Activated T-helper 2 cell treated with anti-CD3 and anti-CD28 coated beads, Interferon-gamma antibody, Interleukin-2, Interleukin-4, amounts not matched to agents 10 μg/mL and 5 μg/mL and 100 μg/mL, durations not matched to agents 14 hours and 24 hours and 36 hours (primary cell): Measurements from ENCODE around the gene SIL1. TPM values are rescaled to one million over a fixed set of nuclear protein-coding genes. Genes with fewer than 3 reads are reported as not detected.

Experiments used
- DNase-seq: peaks from one replicate; pipeline ENCODE4 v3.0.0; 2021; ENCODE audit warnings: low spot score
- H3K27ac Mint-ChIP-seq: one replicate; pipeline ENCODE4 v1.8.0; 2021; ENCODE audit warnings: mixed read lengths
- H3K27me3 Mint-ChIP-seq: one replicate; pipeline ENCODE4 v1.8.0; 2021; ENCODE audit warnings: low read depth, mixed read lengths
- H3K36me3 Mint-ChIP-seq: one replicate; pipeline ENCODE4 v1.8.0; 2021; ENCODE audit warnings: low read depth, mixed read lengths
- H3K4me1 Mint-ChIP-seq: one replicate; pipeline ENCODE4 v1.8.0; 2021; ENCODE audit warnings: low read depth, mixed read lengths
- H3K4me3 Mint-ChIP-seq: one replicate; pipeline ENCODE4 v1.8.0; 2021; ENCODE audit warnings: low read depth, mild to moderate bottlenecking, moderate library complexity, mixed read lengths
- H3K9me3 Mint-ChIP-seq: one replicate; pipeline ENCODE4 v1.8.0; 2021; ENCODE audit warnings: mixed read lengths
- intact Hi-C: fragments of 100-400 bp; cut with micrococcal nuclease; formaldehyde crosslinking; loops from one replicate; pipeline ENCODE4 v1.15.1; 2023
- total RNA-seq: library from RNA; stranded (reverse); gene quantifications from 2 replicates; pipeline ENCODE4 v1.2.3, GENCODE V29; 2022

Gene SIL1
- total RNA-seq, 1 donor from 2014 or later = 31.1 TPM

DNA sequence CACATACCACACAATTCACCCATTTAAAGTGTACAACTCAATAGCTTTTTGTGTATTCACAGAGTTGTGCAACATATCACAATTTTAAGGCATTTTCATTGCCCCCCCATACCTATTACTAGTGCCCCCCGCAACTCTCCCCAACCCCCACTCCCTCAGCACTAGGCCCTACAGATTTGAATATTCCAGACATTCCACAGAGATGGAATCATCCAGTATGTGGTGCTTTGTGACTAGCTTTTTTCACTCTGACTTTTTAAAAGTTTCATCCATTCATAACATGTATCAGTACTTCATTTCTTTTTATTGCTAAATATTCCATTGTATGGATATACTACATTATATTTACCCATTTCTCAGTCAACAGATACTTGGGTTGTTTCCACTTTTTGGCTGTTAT lies 220.1 kb downstream of the SIL1 start:
- no peak for DNase-seq
- Mint-ChIP-seq H3K4me1 (peaks cover 56% of the 10 kb centered on the region), H3K27ac (no peak overlapping the region), H3K9me3 (no peaks in the 10 kb centered on the region), H3K4me3 (no peak overlapping the region), H3K36me3 (peaks cover 2% of the 10 kb centered on the region), H3K27me3 (no peaks in the 10 kb centered on the region)
- intact Hi-C loops = no loop called here

DNA sequence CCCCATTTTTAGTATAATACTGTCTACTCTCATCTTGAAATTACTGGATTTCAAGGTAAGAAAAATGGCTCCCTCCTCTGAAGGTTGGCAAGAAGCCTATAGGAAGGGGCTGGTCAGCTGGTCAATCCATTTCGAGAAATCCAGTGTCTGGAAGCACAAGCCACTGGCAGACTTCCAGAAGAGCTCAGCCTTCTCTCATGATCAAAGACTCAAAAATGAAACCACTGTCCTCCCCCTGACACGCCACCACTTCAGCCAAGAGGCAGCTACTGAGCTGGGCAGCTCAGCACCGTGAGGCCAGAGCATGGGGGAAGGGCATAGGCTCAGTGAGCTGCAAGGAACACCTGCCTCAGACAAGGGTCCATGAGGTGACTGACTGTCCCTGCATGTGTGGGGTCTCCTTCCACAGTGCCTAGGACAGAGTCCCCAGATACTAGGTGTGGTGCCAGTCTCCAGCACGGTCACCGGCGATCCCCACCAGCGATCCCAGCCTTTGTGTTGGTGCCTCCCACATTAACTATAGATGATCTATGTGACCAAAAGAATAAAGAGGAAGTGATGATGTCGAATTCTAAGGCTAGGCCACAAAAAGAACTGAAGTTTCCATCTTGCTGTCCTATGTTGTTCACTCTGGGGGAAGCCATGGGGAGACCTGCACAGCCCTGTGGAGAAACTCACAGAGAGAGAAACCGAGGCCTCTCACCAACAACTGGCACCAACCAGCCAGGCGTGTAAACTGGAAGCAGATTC lies 222.9 kb downstream of the SIL1 start:
- Mint-ChIP-seq H3K4me1 (peaks cover 35% of the 10 kb centered on the region), H3K27me3 (no peaks in the 10 kb centered on the region), H3K27ac (no peak overlapping the region), H3K9me3 (no peaks in the 10 kb centered on the region), H3K4me3 (no peak overlapping the region), H3K36me3 (peaks cover 2% of the 10 kb centered on the region)
- no peak for DNase-seq
- intact Hi-C loops = no loop called here

DNA sequence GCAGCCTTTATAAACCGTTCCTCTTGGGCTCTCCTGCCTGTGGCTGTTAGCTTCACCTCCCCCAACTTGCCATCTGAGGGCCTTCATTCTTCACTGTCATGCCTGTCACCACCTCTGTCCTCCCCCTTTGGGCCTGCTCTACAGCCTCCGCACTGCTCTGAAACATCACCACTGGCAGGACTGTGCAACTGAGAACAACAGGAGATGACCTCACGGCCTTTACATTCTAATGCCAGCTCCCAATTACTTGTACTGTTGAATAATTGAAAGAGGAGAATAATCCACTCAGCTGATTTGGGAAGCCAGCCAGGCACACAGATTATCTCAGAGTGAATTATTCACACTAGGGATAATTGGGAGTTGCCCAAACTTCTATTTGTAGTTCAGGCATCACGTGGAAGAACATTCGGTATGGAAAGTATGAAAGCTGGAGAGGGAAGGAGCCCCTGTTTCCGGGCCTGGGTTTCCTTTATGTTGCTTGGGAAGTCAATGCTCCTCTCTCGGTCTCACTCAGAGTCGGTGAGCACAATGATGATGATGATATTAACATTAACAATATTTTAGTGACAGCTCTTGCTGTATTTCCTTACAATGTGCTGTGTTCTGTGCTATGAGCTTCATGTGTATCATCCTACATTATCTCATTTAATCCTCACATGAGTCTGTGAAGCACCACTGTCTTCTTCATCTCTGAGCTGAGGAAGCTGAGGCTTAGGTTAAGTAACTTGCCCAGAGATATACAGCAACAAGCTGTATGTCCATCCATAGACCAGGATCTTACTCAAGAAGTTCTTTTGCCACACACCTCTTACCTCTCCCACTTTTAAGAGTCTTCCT lies 223.7 kb downstream of the SIL1 start:
- H3K36me3 Mint-ChIP-seq = peaks cover 2% of the 10 kb centered on the region
- H3K4me1 Mint-ChIP-seq = peaks cover 27% of the 10 kb centered on the region
- intact Hi-C loops = no loop called here
- H3K4me3 Mint-ChIP-seq = no peak overlapping the region
- no peak overlapping the region for H3K27ac Mint-ChIP-seq
- H3K9me3 Mint-ChIP-seq = no peaks in the 10 kb centered on the region
- DNase-seq = no peak
- H3K27me3 Mint-ChIP-seq = no peaks in the 10 kb centered on the region

DNA sequence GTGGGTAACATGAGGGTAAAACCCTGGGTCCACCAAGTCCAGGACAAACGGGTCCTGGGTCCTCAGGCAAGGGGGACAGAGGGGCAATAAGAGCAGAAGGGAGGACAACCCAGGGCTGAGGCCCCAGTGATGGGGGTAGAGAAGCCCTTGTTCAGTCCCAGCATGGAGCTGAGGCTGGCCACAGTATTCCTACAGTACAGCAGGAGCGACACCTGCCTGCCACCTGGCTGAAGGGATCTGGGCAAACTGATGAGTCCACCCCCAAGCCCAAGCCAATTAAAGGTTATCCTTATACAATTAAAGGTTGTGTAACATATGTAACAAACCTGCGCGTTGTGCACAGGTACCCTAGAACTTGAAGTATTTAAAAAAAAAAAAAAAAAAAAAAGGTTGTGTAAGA lies 225.3 kb downstream of the SIL1 start:
- H3K4me1 Mint-ChIP-seq = peaks cover 19% of the 10 kb centered on the region
- H3K4me3 Mint-ChIP-seq = no peak overlapping the region
- H3K27ac Mint-ChIP-seq = no peak overlapping the region
- intact Hi-C loops = no loop called here
- DNase-seq = no peak
- no peaks in the 10 kb centered on the region for H3K9me3 Mint-ChIP-seq
- no peaks in the 10 kb centered on the region for H3K36me3 Mint-ChIP-seq
- H3K27me3 Mint-ChIP-seq = no peaks in the 10 kb centered on the region

DNA sequence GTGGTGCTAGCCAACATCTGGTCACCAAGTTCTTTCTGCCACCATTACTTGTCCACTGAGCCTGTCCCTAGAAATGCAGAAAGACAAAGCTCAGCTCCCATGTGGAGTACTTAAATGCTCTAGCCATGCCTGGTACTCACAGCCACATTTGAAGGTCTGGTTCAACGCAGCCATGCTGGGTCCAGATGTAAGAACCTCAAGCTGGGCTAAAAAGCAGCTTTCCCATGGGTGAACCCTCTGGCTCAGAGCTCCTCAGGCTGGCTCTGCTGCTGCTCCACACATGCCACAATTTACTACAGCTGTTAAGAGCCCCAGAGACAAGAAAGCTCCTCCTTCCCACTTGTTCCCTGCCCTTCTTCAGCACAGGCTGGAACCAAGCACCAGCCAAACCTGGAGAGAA lies 225.9 kb downstream of the SIL1 start:
- Mint-ChIP-seq H3K27ac (no peak overlapping the region), H3K4me3 (no peak overlapping the region), H3K4me1 (peaks cover 14% of the 10 kb centered on the region), H3K36me3 (no peaks in the 10 kb centered on the region), H3K9me3 (no peaks in the 10 kb centered on the region), H3K27me3 (no peaks in the 10 kb centered on the region)
- no peak for DNase-seq
- intact Hi-C loops = no loop called here

DNA sequence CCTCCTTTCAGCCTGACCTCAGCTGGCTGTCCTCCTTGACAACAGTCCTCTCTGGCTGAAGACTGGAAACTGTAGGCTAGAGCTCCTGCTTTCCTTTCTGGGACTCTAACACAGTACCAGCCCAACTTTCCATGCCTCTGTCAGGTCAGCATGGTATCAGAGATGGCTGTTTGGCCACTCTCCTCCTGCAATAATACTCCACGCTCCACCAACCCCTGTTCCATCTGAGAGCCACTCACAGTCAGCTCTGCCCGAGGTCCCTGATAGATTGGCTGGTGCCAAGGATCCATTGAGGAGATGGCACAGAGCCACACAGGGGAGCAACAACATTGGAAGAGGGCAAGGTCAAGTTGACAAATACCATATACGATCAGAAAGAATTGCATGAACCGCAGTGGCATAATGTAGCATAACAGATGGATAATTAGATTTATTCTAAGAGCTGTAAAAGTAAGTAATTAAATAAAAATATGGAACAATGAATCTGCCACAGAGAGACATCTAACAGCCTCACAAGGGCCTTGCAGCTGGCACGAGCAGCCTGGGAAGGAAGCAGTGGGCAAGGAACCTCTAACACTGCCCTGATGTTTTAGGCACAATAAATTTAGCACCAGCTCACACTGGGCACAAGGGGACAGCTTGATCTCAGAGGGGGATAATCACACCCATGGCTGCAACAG lies 228.7 kb downstream of the SIL1 start:
- Mint-ChIP-seq H3K27me3 (no peaks in the 10 kb centered on the region), H3K4me3 (no peak overlapping the region), H3K4me1 (peaks cover 2% of the 10 kb centered on the region), H3K36me3 (no peaks in the 10 kb centered on the region), H3K27ac (no peak overlapping the region), H3K9me3 (no peaks in the 10 kb centered on the region)
- intact Hi-C loops = no loop called here
- DNase-seq = no peak

DNA sequence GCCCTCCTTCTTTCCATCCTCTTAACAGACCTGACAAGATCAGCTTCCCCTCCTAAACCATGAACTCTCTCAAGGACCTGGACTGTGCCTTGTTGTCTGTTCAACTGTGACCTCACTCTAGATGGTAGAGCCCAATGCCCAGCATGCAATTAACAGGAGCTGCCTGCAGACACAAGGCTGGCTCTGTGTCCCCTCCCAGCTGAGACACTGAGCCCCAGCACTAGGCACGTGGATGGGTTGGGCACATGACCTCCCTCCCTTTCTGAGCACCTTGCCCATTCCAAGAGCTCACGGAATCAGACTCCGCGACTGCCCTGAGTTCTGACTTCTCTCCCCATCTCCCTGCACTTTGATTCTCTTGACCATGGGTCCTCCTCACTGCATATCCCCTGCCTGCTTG lies 229.6 kb downstream of the SIL1 start:
- DNase-seq = no peak
- no peak overlapping the region for H3K4me3 Mint-ChIP-seq
- intact Hi-C loops = no loop called here
- H3K4me1 Mint-ChIP-seq = no peaks in the 10 kb centered on the region
- no peaks in the 10 kb centered on the region for H3K36me3 Mint-ChIP-seq
- H3K27ac Mint-ChIP-seq = no peak overlapping the region
- no peaks in the 10 kb centered on the region for H3K27me3 Mint-ChIP-seq
- H3K9me3 Mint-ChIP-seq = no peaks in the 10 kb centered on the region

DNA sequence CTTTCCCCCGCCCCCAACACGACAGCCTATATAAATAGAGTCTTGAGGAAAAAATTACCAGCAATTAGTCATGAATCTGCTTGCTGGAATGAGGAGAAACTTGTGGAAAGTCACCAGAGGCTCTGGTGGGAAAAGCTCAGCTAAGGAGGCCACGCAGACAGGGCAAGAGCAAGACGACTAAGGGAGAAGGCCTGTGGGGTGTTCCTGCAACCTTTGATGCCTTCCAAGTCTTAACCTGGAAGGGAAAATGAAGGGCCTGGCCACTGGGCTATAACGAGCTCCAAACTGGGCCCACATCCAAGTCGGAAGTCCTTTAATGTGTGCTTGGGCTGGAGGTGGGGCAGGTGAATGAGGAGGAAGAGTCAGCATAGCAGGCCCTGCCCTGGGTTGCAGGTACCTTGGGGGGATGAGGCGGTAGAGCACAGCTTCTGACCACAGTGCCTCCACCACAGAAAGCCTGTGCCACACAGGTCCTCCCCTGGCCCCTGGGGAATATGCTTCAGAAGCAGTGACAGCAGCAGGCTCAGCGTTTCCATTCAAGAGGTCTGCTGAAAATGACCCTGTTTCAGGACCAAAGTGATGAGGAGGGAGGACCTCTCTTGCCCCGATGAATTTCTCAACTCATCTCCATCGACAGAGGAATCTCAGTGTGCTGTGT lies 230.2 kb downstream of the SIL1 start:
- Mint-ChIP-seq H3K27ac (no peak overlapping the region), H3K9me3 (no peaks in the 10 kb centered on the region), H3K4me3 (no peak overlapping the region), H3K27me3 (no peaks in the 10 kb centered on the region), H3K36me3 (no peaks in the 10 kb centered on the region), H3K4me1 (no peaks in the 10 kb centered on the region)
- intact Hi-C loops = no loop called here
- DNase-seq = no peak

DNA sequence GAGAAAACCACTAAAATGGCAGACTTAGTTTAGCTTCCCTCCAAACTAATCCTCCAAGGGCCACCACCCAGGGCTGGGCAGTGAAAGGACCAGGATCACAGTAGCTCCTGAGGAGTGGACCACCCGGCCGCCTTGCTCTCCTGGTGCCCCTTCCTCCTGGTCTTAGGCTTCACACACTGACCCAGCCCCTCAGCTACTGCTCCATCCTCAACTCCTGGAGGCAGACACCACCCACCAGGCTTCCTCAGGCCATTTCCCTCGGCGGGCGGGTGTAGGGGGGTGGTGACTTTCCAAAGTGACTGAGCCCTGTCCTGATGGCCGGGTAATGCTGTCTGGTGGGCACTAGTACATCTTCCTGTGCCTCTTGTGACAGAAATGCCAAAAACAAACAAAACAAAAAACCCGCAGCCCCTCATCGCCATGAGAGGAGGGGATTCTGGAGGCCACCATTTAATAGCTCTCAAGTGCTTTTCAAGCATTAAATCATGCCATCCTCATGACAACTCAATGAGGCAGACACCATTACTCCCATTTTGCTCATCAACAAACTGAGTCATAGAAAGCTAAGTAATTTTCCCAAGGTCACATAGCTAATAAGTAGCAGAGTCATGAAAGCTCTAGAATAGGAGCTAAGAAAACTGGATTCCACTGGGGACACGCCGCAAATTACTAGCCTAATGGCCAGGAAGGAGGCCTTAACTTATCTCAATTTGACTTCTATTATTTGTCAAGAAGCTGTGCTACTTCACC lies 231.8 kb downstream of the SIL1 start:
- no peaks in the 10 kb centered on the region for H3K4me1 Mint-ChIP-seq
- no peaks in the 10 kb centered on the region for H3K36me3 Mint-ChIP-seq
- no peaks in the 10 kb centered on the region for H3K27me3 Mint-ChIP-seq
- intact Hi-C loops = no loop called here
- no peak overlapping the region for H3K4me3 Mint-ChIP-seq
- DNase-seq = no peak
- H3K9me3 Mint-ChIP-seq = no peaks in the 10 kb centered on the region
- no peak overlapping the region for H3K27ac Mint-ChIP-seq

DNA sequence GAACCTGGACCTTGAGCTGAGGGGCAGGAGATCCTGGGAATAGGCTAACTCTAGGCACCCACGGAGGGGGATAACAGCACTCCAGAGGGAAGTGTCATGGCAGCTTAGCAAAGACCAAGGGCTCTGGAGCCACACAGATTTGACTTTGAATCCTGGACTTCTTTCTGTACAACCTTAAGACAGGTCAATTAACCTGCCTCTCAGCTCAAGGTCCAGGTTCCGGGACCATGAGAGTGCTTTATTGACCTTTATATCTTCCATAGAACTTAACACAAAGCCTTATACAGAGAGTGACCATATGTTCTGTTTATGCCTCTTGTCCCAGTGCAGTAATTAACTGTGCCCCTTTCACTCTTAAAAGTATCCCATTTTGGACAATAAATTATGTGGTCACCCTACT lies 232.5 kb downstream of the SIL1 start:
- Mint-ChIP-seq H3K9me3 (no peaks in the 10 kb centered on the region), H3K4me1 (no peaks in the 10 kb centered on the region), H3K27me3 (no peaks in the 10 kb centered on the region), H3K27ac (no peak overlapping the region), H3K4me3 (no peak overlapping the region), H3K36me3 (no peaks in the 10 kb centered on the region)
- intact Hi-C loops = no loop called here
- no peak for DNase-seq

DNA sequence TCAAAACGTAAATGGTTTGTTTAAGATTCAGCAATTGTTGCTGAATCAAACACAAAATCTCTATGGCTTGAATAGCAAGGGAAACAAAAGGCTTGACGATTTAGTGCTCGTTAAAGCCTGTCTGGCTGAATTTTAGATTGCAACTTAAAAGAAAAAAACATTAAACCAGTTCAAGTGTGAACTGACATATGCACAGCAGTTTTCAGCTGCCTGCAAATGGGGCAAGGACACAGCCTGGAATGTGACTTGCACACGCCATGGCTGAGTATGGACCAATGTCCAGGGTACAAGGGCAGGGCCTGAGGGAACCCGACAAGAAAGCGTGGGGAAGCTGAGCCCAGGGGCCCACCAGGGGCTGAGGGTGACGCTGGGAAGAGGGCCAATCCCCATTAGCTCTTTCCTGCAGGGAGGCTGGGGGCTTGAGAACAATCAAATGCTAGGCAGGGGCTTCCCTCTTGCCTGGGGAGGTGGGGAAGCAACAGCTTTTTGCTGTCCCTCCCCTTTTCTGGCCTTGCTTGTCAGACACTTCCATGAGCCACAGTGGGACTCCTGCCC lies 233.4 kb downstream of the SIL1 start:
- Mint-ChIP-seq H3K4me3 (no peak overlapping the region), H3K4me1 (no peaks in the 10 kb centered on the region), H3K27ac (no peak overlapping the region), H3K27me3 (no peaks in the 10 kb centered on the region), H3K9me3 (no peaks in the 10 kb centered on the region), H3K36me3 (no peaks in the 10 kb centered on the region)
- no peak for DNase-seq
- intact Hi-C loops = no loop called here

DNA sequence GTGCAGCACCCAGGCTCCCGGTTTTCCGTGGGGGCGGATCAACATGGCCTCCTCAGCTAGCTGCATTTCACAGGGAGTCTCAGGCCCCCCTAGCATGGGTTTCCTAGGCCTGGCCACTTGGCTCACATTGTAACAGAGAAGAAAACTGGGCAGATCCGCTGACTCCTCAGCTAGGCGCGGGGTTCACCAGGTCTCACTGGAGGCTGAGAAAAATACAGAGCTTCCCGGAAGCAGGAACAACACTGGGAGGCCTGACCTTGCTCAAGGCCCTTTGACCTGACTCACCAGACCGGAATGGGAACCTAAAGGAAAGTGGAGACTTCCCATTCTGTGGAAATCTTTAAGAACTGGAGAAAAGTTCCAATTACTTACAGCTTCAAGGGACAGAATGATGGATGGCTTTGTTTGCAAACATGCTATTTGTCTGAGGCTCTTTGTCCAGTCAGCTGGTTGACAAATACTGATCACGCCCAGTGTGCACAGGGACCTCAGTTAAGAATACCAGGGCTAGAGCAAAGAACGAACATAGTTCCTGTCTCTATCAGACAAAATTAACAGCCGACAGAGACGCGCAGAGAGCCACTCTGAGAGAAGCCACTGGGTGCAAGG lies 234.3 kb downstream of the SIL1 start:
- Mint-ChIP-seq H3K27ac (no peak overlapping the region), H3K9me3 (no peaks in the 10 kb centered on the region), H3K4me3 (no peak overlapping the region), H3K27me3 (no peaks in the 10 kb centered on the region), H3K4me1 (no peaks in the 10 kb centered on the region), H3K36me3 (no peaks in the 10 kb centered on the region)
- intact Hi-C loops = no loop called here
- no peak for DNase-seq
